AG09319 (cell line): Measurements from ENCODE around the gene SOX30.

Source experiments
- DNase-seq: peaks from one replicate; pipeline ENCODE4 v3.0.0-alpha.2; 2010; ENCODE audit warnings: low read depth; ENCODE audit errors: extremely low read depth
- CTCF ChIP-seq: IDR thresholded peaks from 2 replicates; pipeline ENCODE4 v1.5.1; 2011; ENCODE audit warnings: low read depth, mild to moderate bottlenecking, inconsistent platforms, low read length, moderate library complexity

Gene SOX30

DNA sequence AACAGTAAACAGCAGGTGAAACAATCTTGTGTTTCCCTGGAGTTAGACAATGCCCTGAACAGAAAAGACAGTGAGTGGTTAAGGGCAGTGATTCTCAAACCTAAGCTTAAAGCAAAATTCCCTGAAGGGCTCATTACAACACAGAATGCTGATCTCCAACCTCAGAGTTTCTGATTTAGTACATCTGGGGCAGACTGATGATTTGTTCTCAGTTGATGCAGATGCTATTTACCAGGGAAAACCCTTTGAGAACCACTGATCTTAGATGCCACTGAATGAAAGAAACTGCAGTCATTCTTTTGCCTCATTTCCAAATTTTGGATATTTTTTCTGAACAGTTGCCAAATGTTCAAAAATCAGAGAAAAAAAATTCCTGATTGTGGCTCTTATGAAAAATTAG lies 58.0 kb downstream of the SOX30 start:
- TF ChIP-seq CTCF = no peak
- no peak for DNase-seq

DNA sequence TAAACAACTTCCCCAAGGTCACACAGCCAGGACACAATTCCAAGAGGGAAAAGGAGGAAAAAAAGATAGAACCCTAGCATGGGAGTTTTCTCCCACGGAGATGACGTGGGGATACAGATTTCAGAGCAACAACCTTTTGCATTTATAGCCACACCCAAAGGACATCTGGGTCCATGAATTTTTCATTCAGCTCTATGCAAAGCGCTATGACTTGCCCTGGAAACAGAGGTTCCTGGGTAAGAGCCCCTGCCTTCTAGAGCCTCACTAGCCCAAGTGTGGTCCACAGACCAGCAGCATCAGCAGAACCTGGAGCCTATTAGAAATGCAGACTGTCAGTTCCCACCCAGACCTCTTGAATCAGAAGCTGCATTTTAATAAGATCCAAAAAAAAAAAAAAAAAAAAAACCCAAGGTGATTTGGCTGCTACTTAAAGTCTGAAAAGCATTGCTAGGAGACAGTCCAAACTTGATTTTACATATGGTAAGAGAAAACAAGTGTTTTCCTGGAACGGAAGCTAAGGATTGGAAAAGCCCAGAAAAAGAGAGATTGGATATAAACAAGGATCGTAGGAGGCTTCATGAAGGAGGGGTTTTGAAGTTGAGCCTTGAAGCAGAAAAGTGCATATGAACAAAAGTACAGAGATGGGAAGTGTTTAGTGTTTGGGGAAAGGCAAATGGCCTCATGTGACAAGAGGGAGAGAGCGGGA lies 59.0 kb downstream of the SOX30 start:
- DNase-seq = no peak
- TF ChIP-seq CTCF = no peak

- TF ChIP-seq CTCF = no peak
- DNase-seq = no peak
Measured at GRCh38 chr5:157592594-157592993, 59.6 kb downstream of the SOX30 start.

- TF ChIP-seq CTCF = no peak
Measured at GRCh38 chr5:157590478-157590877, 61.8 kb downstream of the SOX30 start.

DNA sequence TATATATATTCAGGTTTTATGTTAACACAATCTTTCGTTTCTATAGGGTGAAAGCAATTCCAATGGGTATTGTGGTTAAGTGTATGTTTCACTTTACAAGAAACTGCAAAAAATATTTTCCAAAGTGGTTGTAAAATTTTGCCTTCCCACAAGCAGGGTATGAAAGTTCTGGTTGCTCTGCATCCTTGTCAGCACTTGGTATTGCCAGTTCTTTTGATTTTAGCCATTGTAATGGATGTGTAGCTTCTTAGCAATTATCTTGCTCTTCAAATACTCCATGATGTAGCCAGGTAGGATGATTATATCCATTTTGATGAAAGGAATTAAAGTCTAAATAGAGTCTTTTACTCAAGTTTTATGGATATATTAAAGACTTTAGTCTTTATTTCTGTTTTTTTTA lies 67.6 kb downstream of the SOX30 start:
- no peak for DNase-seq
- no peak for TF ChIP-seq CTCF

More at GRCh38 chr5:157590478-157590877, 61.8 kb downstream of the SOX30 start:
- no peak for DNase-seq

DNA sequence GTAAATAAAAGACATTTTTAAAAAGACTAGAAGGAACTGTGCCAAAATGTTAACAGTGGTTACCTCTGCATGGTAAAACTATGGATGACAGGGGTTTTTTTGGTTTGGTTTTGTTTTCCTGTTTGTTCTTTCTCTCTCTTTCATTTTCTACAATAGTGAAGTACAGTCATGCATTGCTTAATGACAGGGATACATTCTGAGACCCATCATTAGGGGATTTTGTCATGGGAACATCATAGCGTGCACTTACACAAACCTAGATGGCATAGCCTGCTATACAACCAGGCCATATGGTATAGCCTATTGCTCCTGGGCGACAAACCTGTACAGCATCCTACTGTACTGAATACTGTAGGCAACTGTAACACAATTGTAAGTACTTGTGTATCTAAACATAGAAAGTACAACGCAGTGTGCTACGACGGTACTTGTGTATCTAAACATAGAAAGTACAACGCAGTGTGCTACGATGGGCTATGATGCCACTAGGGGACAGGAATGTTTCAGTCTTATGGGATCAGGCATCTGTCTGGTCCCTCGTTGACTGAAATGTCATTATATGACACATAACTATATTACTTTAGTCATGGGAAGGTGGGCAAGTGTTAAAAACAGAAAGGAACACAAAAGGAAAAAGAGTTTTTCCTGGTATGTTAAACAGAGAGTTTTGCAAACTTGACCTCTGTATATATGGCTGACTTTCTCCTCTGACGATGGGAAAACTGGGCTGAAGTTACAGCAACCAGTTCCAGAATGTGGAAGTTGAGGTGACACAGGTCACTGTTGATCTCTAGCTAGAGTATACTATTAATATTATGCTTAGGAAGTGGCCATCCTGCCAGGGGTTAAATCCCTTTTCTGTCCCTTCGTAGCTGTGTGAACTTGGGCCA lies 69.3 kb downstream of the SOX30 start:
- TF ChIP-seq CTCF = no peak
- no peak for DNase-seq

DNA sequence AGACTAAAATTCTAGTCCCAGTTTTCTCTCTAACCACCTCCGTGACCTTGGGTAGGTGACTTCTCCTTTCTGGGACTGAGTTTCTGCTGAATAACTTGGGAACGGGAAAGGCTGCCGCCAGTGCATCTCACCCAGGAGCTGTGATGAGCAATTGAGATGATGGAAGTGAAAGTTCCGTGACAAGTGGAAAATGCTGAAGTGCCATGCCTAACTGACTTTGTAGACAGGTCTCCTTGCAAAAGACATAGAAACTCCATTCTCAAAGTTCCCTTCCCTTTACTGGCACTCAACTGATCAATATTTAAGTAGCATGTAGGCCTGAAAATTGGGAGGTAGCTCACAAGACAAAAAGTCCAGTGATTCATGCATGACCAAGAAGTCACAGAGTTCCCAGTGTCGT lies 70.3 kb downstream of the SOX30 start:
- TF ChIP-seq CTCF = no peak
- DNase-seq = no peak
